T-helper 1 cell treated with Interleukin-12 subunit alpha and Interleukin-12 subunit beta and Interleukin-4 antibody, amounts not matched to agents 30 μg/mL and 1 μg/mL, for 36 hours (primary cell): ENCODE data around the gene NDUFB10.
"Not testable (repeated sequence)": the region's sequence is repeated elsewhere in the genome, so short reads cannot be mapped to it uniquely, and the experiment has no call there.

ENCODE experiments used
- H3K27ac Mint-ChIP-seq: one replicate; pipeline ENCODE4 v1.8.0; 2021; ENCODE audit warnings: mild to moderate bottlenecking, mixed read lengths
- H3K27me3 Mint-ChIP-seq: one replicate; pipeline ENCODE4 v1.8.0; 2021; ENCODE audit warnings: low read depth, mixed read lengths
- H3K36me3 Mint-ChIP-seq: one replicate; pipeline ENCODE4 v1.8.0; 2021; ENCODE audit warnings: low read depth, mixed read lengths
- H3K4me1 Mint-ChIP-seq: one replicate; pipeline ENCODE4 v1.8.0; 2021; ENCODE audit warnings: low read depth, mixed read lengths
- H3K4me3 Mint-ChIP-seq: one replicate; pipeline ENCODE4 v1.8.0; 2021; ENCODE audit warnings: mild to moderate bottlenecking, moderate library complexity, mixed read lengths
- H3K9me3 Mint-ChIP-seq: one replicate; pipeline ENCODE4 v1.8.0; 2021; ENCODE audit warnings: mixed read lengths

NDUFB10 gene

GRCh38 chr16:1950047-1950446 is 9.3 kb upstream of the NDUFB10 start:
- H3K4me3 Mint-ChIP-seq: no peak overlapping the region
- H3K4me1 Mint-ChIP-seq: no peaks in the 10 kb centered on the region
- no peak overlapping the region for H3K27ac Mint-ChIP-seq
- H3K9me3 Mint-ChIP-seq: no peaks in the 10 kb centered on the region
- peaks cover 7% of the 10 kb centered on the region for H3K27me3 Mint-ChIP-seq
- H3K36me3 Mint-ChIP-seq: no peaks in the 10 kb centered on the region

- Mint-ChIP-seq H3K9me3 (no peaks in the 10 kb centered on the region), H3K36me3 (no peaks in the 10 kb centered on the region), H3K27me3 (peaks cover 7% of the 10 kb centered on the region), H3K4me3 (no peak overlapping the region), H3K4me1 (no peaks in the 10 kb centered on the region), H3K27ac (no peak overlapping the region)
Measured at GRCh38 chr16:1950559-1950958, 8.8 kb upstream of the NDUFB10 start.

DNA sequence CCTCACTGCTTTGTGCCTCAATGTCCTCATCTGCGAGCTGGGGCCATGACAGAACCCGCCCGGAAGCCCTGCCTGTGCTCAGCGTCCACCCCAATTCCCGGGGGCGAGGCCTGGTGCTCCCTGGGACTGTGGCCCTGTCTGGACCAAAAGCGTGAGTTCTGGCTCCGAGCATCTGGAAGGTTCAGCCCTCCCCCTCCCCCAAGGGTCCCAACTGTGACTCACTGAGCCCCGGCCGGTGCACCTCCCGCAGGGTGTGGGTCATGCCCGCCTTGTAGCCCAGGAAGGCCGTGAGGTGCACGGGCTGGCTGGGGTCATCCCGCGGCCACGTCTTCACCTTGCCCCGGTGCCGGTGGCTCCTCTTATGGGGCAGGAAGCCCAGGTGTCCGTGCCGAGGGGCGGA is 5.6 kb upstream of the NDUFB10 start:
- H3K27ac Mint-ChIP-seq: no peak overlapping the region
- no peak overlapping the region for H3K4me3 Mint-ChIP-seq
- H3K4me1 Mint-ChIP-seq: no peaks in the 10 kb centered on the region
- no peaks in the 10 kb centered on the region for H3K36me3 Mint-ChIP-seq
- H3K9me3 Mint-ChIP-seq: no peaks in the 10 kb centered on the region
- peaks cover 7% of the 10 kb centered on the region for H3K27me3 Mint-ChIP-seq

DNA sequence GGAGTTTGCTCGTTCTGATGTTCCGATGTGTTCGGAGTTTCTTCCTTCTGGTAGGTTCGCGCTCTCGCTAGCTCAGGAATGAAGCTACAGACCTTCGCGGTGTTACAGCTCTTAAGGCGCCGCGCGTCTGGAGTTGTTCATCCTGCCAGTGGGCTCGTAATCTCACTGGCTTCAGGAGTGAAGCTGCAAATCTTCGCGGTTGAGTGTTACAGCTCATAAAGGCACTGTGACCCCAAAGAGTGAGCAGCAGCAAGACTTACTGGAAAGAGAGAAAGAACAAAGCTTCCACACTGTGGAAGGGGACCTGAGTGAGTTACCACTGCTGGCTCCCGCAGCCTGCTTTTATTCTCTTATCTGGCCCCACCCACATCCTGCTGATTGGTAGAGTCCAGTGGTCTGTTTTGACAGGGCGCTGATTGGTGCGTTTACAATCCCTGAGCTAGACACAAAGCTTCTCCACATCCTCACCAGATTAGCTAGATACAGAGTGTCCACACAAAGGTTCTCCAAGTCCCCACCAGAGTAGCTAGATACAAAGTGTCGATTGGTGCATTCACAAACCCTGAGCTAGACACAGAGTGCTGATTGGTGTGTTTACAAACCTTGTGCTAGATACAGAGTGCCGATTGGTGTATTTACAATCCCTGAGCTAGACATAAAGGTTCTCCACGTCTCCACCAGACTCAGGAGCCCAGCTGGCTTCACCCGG is 1.8 kb upstream of the NDUFB10 start:
- peaks cover 19% of the 10 kb centered on the region for H3K36me3 Mint-ChIP-seq
- not testable (repeated sequence) for H3K27me3 Mint-ChIP-seq, H3K4me3 Mint-ChIP-seq

DNA sequence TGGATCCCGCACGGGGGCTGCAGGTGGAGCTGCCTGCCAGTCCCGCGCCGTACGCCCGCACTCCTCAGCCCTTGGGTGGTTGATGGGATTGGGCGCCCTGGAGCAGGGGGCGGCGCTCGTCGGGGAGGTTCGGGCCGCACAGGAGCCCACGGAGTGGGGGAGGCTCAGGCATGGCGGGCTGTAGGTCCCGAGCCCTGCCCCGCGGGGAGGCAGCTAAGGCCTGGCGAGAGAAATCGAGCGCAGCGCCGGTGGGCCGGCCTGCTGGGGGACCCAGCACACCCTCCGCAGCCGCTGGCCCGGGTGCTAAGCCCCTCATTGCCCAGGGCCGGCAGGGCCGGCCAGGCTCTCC is 1.2 kb upstream of the NDUFB10 start:
- H3K9me3 Mint-ChIP-seq, H3K27ac Mint-ChIP-seq, H3K4me3 Mint-ChIP-seq, H3K27me3 Mint-ChIP-seq: not testable (repeated sequence)
- Mint-ChIP-seq H3K4me1 (peaks cover 26% of the 10 kb centered on the region), H3K36me3 (peaks cover 24% of the 10 kb centered on the region)

More for the DNA sequence above, 1.8 kb upstream of the NDUFB10 start:
- H3K9me3 Mint-ChIP-seq, H3K27ac Mint-ChIP-seq: not testable (repeated sequence)
- peaks cover 24% of the 10 kb centered on the region for H3K4me1 Mint-ChIP-seq

- Mint-ChIP-seq H3K27ac (peak overlapping the region; percentile 47), H3K4me1 (peaks cover 30% of the 10 kb centered on the region), H3K4me3 (peak overlapping the region; percentile 97), H3K27me3 (no peaks in the 10 kb centered on the region), H3K36me3 (peaks cover 28% of the 10 kb centered on the region), H3K9me3 (no peaks in the 10 kb centered on the region)
Measured at GRCh38 chr16:1958715-1959268, 546 bp upstream of the NDUFB10 start.

DNA sequence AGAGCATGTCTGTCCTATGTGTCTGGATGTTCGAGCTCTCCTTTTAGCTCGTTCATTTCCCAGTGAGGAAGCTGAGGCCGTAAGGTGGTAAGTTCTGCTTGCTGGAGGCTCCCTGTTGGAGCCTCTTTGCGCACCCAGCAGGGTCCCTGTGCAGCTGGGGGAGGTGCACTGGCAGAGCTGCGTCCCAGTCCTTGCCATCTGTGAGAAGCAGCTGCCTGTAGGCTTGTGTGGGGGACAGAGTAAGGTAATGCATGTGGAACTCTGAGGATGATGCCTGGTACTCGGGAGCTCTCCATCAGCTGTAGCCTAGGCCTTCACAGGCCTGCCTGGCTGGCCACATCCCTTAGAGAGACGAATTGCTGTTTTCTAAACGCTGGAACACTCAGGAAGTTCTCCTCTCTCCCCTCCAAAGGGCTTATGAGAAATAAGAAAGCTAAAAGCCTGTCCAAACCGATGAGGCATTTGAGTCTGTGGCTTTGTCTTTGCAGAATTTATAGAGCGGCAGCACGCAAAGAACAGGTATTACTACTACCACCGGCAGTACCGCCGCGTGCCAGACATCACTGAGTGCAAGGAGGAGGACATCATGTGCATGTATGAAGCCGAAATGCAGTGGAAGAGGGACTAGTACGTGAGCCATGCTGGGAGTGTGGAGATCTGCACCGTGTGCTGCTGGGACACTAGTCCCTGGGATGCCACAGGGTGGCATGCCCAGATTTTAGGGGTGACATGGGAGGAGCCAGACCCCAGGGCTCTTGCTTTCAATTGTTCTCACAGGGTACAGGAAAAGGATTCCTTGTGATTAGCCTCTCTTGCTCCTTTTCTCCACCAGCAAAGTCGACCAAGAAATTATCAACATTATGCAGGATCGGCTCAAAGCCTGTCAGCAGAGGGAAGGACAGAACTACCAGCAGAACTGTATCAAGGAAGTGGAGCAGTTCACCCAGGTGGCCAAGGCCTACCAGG is 1.6 kb downstream of the NDUFB10 start:
- Mint-ChIP-seq H3K4me3 (peak overlapping the region; percentile 97), H3K27ac (peak overlapping the region; percentile 96), H3K27me3 (no peaks in the 10 kb centered on the region), H3K9me3 (no peaks in the 10 kb centered on the region), H3K36me3 (peaks cover 35% of the 10 kb centered on the region), H3K4me1 (peaks cover 40% of the 10 kb centered on the region)

- Mint-ChIP-seq H3K36me3 (peaks cover 35% of the 10 kb centered on the region), H3K27ac (peak overlapping the region; percentile 62), H3K4me1 (peaks cover 40% of the 10 kb centered on the region), H3K27me3 (no peaks in the 10 kb centered on the region), H3K9me3 (no peaks in the 10 kb centered on the region), H3K4me3 (peak overlapping the region; percentile 63)
Measured at GRCh38 chr16:1961651-1962067, 2.3 kb downstream of the NDUFB10 start.

- peaks cover 40% of the 10 kb centered on the region for H3K4me1 Mint-ChIP-seq
- H3K36me3 Mint-ChIP-seq: peaks cover 35% of the 10 kb centered on the region
- H3K4me3 Mint-ChIP-seq: peak overlapping the region; percentile 96
- not testable (repeated sequence) for H3K27me3 Mint-ChIP-seq, H3K9me3 Mint-ChIP-seq
- H3K27ac Mint-ChIP-seq: peak overlapping the region; percentile 63
Measured at GRCh38 chr16:1962161-1963153, 3.1 kb downstream of the NDUFB10 start.

- Mint-ChIP-seq H3K36me3 (peaks cover 35% of the 10 kb centered on the region), H3K9me3 (no peaks in the 10 kb centered on the region), H3K4me1 (peaks cover 40% of the 10 kb centered on the region), H3K27ac (peak overlapping the region; percentile 92), H3K4me3 (peak overlapping the region; percentile 96), H3K27me3 (no peaks in the 10 kb centered on the region)
Measured at GRCh38 chr16:1963806-1964505, 4.6 kb downstream of the NDUFB10 start.

DNA sequence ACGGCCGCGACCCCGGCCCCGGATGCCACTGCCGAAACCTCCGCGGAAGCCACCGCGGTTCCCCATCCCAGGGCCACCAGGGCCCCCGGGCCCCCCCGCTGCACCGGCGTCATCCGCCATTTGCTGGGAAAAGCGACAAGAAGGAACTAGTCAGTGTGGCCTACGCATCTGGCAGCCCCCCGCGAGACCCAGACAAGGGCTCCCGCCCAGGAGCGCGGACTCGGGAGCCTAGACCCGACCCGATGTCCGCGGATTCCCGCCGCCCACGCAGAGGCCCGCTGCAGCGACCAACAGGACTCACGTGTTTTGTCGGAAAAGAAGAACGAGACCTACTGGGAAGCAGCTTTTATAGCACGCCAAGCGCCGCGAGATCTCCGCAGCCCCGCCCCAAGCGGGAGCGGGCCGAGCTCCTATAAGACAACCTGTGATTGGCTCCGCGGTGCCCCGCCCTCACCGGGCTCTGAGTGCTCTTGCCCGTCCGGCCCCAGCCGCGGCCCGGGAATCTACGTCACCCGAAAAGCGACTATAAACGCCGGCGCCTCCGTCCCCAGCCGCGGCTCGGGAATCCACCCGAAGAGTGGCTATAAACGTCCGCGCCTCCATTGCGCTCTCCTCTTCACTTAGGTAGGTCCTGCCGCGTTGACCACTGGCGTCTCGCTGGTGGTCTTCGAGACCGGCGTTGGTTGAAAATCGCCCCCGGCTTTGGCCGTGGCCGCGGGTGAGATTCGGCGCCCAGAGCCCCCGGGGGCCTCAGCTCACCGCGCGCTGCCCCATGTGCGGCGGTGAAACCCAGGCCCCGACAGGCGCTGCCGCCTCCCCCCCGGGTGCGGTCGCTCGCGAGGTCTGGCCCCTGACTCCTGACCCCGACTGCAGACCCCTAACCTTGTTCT is 5.4 kb downstream of the NDUFB10 start, which contains the start of gene RPS2:
TSS of gene RPS2 (minus strand) at position 321 of the 890 bp plus-strand sequence. CDS start at position 120, 201 bp downstream.
- Mint-ChIP-seq H3K27ac (peak within 1 kb of the TSS; percentile 96), H3K9me3 (no peaks in the 10 kb centered on the region), H3K4me3 (peak within 1 kb of the TSS; percentile 96), H3K4me1 (peaks cover 38% of the 10 kb centered on the region), H3K27me3 (no peaks in the 10 kb centered on the region), H3K36me3 (peaks cover 35% of the 10 kb centered on the region)

DNA sequence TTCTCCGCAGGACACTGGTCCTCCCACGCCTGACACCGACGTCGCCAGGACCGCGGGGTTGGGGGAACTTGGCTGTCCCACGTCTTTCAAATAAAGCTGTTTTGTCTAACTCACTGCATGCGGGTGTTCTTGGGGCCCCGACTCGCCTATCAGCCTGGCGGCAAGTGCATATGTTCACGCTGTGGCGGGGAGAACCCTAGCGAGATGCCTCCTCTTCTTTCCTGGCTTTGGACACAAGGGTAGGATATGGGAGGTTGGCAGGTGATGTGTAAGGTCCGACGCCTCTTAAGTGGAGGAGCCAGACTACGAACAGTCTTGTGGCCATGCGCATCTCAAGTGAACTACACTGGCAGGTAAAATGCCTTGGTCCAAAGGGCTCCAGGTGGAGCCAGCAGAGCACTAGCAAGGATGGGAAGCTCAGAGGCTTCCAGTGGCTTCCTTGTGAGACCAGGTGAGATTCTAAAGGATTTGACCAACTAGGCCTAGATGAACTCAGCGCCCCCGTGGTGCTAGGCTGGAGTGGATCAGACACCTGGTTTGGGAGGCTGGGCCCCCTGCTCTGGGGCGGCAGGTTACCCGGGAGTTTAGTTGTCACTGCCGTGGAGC is 6.2 kb downstream of the NDUFB10 start:
- no peaks in the 10 kb centered on the region for H3K9me3 Mint-ChIP-seq
- peak overlapping the region; percentile 96 for H3K27ac Mint-ChIP-seq
- H3K36me3 Mint-ChIP-seq: peaks cover 31% of the 10 kb centered on the region
- H3K4me1 Mint-ChIP-seq: peaks cover 32% of the 10 kb centered on the region
- H3K27me3 Mint-ChIP-seq: no peaks in the 10 kb centered on the region
- peak overlapping the region; percentile 96 for H3K4me3 Mint-ChIP-seq
